Hepatocyte (in vitro differentiated cells): ENCODE measurements around the gene GLRX3. TPM values are rescaled to one million over a fixed set of nuclear protein-coding genes. Genes with fewer than 3 reads are reported as not detected.

Experiments used
- DNase-seq: peaks from one replicate; pipeline ENCODE4 v3.0.0-alpha.2; 2016; ENCODE audit warnings: low spot score
- H2AFZ ChIP-seq: fragments of 200-600 bp; sonication (generic); 2 replicates; pipeline ENCODE4 v1.6.0; 2016; ENCODE audit warnings: antibody characterized with exemption, mild to moderate bottlenecking
- H3K27ac ChIP-seq: fragments of 200-600 bp; sonication (generic); 2 replicates; pipeline ENCODE4 v1.5.1; 2016; ENCODE audit warnings: mild to moderate bottlenecking
- H3K27me3 ChIP-seq: fragments of 200-600 bp; sonication (generic); 2 replicates; pipeline ENCODE4 v1.6.1; 2016
- H3K36me3 ChIP-seq: fragments of 200-600 bp; sonication (generic); replicated peaks from 2 replicates; pipeline ENCODE4 v1.5.1; 2016; ENCODE audit warnings: low read depth; ENCODE audit not compliant: insufficient read depth
- H3K4me1 ChIP-seq: fragments of 200-600 bp; sonication (generic); 2 replicates; pipeline ENCODE4 v1.5.1; 2016; ENCODE audit warnings: mild to moderate bottlenecking, moderate library complexity; ENCODE audit not compliant: insufficient read depth
- H3K4me2 ChIP-seq: fragments of 200-600 bp; sonication (generic); 2 replicates; pipeline ENCODE4 v1.6.0; 2016
- H3K4me3 ChIP-seq: fragments of 200-600 bp; sonication (generic); 2 replicates; pipeline ENCODE4 v1.5.1; 2016; ENCODE audit warnings: mild to moderate bottlenecking
- H3K79me2 ChIP-seq: fragments of 200-600 bp; sonication (generic); 2 replicates; pipeline ENCODE4 v1.6.0; 2017; ENCODE audit warnings: mild to moderate bottlenecking
- H3K9me2 ChIP-seq: fragments of 200-600 bp; sonication (generic); replicated peaks from 2 replicates; pipeline ENCODE4 v1.6.0; 2017; ENCODE audit warnings: mild to moderate bottlenecking; ENCODE audit not compliant: insufficient read depth
- H3K9me3 ChIP-seq: fragments of 200-600 bp; sonication (generic); 2 replicates; pipeline ENCODE4 v1.5.1; 2016; ENCODE audit warnings: low read depth, mild to moderate bottlenecking
- H4K20me1 ChIP-seq: fragments of 200-600 bp; sonication (generic); 2 replicates; pipeline ENCODE4 v1.6.0; 2016; ENCODE audit warnings: mild to moderate bottlenecking; ENCODE audit not compliant: insufficient read depth, poor library complexity, severe bottlenecking
- CTCF ChIP-seq: fragments of 200-600 bp; sonication (generic); IDR thresholded peaks from 2 replicates; pipeline ENCODE4 v1.5.1; 2016; ENCODE audit warnings: antibody characterized with exemption, mild to moderate bottlenecking; ENCODE audit not compliant: poor library complexity
- EZH2 ChIP-seq: fragments of 200-600 bp; sonication (generic); IDR thresholded peaks from 2 replicates; pipeline ENCODE4 v1.6.1; 2016; ENCODE audit warnings: antibody characterized with exemption, mild to moderate bottlenecking, borderline replicate concordance
- EZH2phosphoT487 ChIP-seq: fragments of 200-600 bp; sonication (generic); IDR thresholded peaks from one replicate; pipeline ENCODE4 v1.6.1; 2018; ENCODE audit warnings: antibody characterized with exemption, mild to moderate bottlenecking, low read depth, moderate library complexity; ENCODE audit not compliant: unreplicated experiment, severe bottlenecking
- WGBS: methylation state at CpG from one replicate; pipeline ENCODE4 v1.1.6; 2016; ENCODE audit warnings: low lambda C conversion rate; ENCODE audit errors: missing lambda C conversion rate; 5-methylcytosine and 5-hydroxymethylcytosine counted together
- polyA plus RNA-seq: library from polyadenylated mRNA; unstranded; fragments of >200 nt; fragmentation: Nextera tagmentation; extraction: Ambion mirVana; gene quantifications from 2 replicates; pipeline ENCODE4 v1.2.1, GENCODE V29; 2016
- total RNA-seq: library from RNA; depleted of rRNA; stranded (reverse); fragments of >200 nt; gene quantifications from 2 replicates; pipeline ENCODE4 v1.2.3, GENCODE V29; 2014

Gene GLRX3
- total and polyA plus RNA-seq, 2 experiments from 2014 or later, result 90.6 to 100 TPM

- H3K4me3 ChIP-seq, result no peak overlapping the region
- H3K27ac ChIP-seq, result no peak overlapping the region
- peaks cover 23% of the 10 kb centered on the region for H3K4me1 ChIP-seq
- H3K27me3 ChIP-seq, result no peaks in the 10 kb centered on the region
- no peaks in the 10 kb centered on the region for H3K79me2 ChIP-seq
- no peak overlapping the region for H2AFZ ChIP-seq
- no peaks in the 10 kb centered on the region for H4K20me1 ChIP-seq
- WGBS, result 29% methylated on average over 4 of the region's 4 CpGs
- no peaks in the 10 kb centered on the region for H3K9me3 ChIP-seq
- no peak for DNase-seq
- TF ChIP-seq EZH2 (no peak), EZH2phosphoT487 (no peak), CTCF (no peak)
- peak overlapping the region; percentile 49 for H3K4me2 ChIP-seq
- no peaks in the 10 kb centered on the region for H3K9me2 ChIP-seq
- H3K36me3 ChIP-seq, result no peaks in the 10 kb centered on the region
Measured at GRCh38 chr10:130212746-130213145, 76.6 kb downstream of the GLRX3 start.

- Histone ChIP-seq H3K27me3 (no peaks in the 10 kb centered on the region), H3K4me1 (peaks cover 23% of the 10 kb centered on the region)
Measured at GRCh38 chr10:130213286-130214080, 77.3 kb downstream of the GLRX3 start.

GRCh38 chr10:130214431-130214830 is 78.2 kb downstream of the GLRX3 start:
- H2AFZ ChIP-seq, result no peak overlapping the region
- no peak for DNase-seq
- no peak overlapping the region for H3K27ac ChIP-seq
- no peaks in the 10 kb centered on the region for H3K79me2 ChIP-seq
- peaks cover 23% of the 10 kb centered on the region for H3K4me1 ChIP-seq
- TF ChIP-seq EZH2phosphoT487 (no peak), EZH2 (no peak), CTCF (no peak)
- no peaks in the 10 kb centered on the region for H3K9me3 ChIP-seq
- H3K36me3 ChIP-seq, result no peaks in the 10 kb centered on the region
- no peaks in the 10 kb centered on the region for H4K20me1 ChIP-seq
- H3K4me2 ChIP-seq, result no peak overlapping the region
- 96% methylated on average over 7 of the region's 7 CpGs for WGBS
- no peaks in the 10 kb centered on the region for H3K9me2 ChIP-seq
- no peak overlapping the region for H3K4me3 ChIP-seq
- H3K27me3 ChIP-seq, result no peaks in the 10 kb centered on the region

More at GRCh38 chr10:130213286-130214080, 77.3 kb downstream of the GLRX3 start:
- peak overlapping the region; percentile 49 for H3K4me2 ChIP-seq
- no peak overlapping the region for H2AFZ ChIP-seq
- H3K79me2 ChIP-seq, result no peaks in the 10 kb centered on the region
- no peaks in the 10 kb centered on the region for H4K20me1 ChIP-seq
- DNase-seq, result no peak
- no peak overlapping the region for H3K27ac ChIP-seq
- H3K36me3 ChIP-seq, result no peaks in the 10 kb centered on the region
- no peaks in the 10 kb centered on the region for H3K9me2 ChIP-seq
- 90% methylated on average over 49 of the region's 51 CpGs for WGBS
- TF ChIP-seq EZH2, result no peak
- TF ChIP-seq EZH2phosphoT487, result no peak
- TF ChIP-seq CTCF, result no peak
- no peaks in the 10 kb centered on the region for H3K9me3 ChIP-seq
- no peak overlapping the region for H3K4me3 ChIP-seq
